ENCODE data around the gene AFF1. TPM values are rescaled to one million over a fixed set of nuclear protein-coding genes. Genes with fewer than 3 reads are reported as not detected.

AFF1 gene
- total RNA-seq, 4 donors from 2014 or later: 22.9 to 47.1 (median 34.0) TPM

DNA sequence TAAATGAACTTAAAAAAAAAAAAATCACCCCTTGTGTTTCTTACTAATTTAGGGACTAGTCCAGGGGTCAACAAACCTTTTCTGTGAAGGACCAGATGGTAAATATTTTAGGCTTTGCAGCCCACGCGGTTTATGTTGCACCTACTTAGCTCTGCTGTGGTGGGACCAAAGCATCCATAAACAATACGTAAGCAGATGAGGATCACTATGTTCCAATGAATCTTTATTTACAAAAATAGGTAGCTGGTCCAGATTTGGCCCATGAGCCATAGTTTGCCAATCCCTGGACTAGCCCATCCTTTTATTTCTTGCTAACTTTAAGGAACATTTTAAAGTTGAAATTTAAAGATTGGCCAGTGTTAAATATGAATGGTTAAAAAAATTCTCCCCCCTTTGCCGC, 95.3 kb downstream of the AFF1 start:
- DNase-seq: no peak
- intact Hi-C loops (cut with DNase I): no loop called here
- Histone ChIP-seq H3K4me1 (peaks cover 45 to 100% (median 56%) of the 10 kb centered on the region in 3 donors), H3K36me3 (no peaks in the 10 kb centered on the region), H3K4me3 (no peak overlapping the region), H3K27me3 (no peaks in the 10 kb centered on the region), H3K27ac (peak overlapping the region in 3 of 4 donors; percentile 66 to 81 (median 76)), H3K9me3 (no peaks in the 10 kb centered on the region)
- 83 to 92% methylated on average over 4 of the region's 4 CpGs for WGBS, 2 donors
- no peak for TF ChIP-seq POLR2A (IDR thresholded peaks at IDR 0.05)
- TF ChIP-seq, protein P1, sequence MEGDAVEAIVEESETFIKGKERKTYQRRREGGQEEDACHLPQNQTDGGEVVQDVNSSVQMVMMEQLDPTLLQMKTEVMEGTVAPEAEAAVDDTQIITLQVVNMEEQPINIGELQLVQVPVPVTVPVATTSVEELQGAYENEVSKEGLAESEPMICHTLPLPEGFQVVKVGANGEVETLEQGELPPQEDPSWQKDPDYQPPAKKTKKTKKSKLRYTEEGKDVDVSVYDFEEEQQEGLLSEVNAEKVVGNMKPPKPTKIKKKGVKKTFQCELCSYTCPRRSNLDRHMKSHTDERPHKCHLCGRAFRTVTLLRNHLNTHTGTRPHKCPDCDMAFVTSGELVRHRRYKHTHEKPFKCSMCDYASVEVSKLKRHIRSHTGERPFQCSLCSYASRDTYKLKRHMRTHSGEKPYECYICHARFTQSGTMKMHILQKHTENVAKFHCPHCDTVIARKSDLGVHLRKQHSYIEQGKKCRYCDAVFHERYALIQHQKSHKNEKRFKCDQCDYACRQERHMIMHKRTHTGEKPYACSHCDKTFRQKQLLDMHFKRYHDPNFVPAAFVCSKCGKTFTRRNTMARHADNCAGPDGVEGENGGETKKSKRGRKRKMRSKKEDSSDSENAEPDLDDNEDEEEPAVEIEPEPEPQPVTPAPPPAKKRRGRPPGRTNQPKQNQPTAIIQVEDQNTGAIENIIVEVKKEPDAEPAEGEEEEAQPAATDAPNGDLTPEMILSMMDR (IDR thresholded peaks at IDR 0.05): no peak

DNA sequence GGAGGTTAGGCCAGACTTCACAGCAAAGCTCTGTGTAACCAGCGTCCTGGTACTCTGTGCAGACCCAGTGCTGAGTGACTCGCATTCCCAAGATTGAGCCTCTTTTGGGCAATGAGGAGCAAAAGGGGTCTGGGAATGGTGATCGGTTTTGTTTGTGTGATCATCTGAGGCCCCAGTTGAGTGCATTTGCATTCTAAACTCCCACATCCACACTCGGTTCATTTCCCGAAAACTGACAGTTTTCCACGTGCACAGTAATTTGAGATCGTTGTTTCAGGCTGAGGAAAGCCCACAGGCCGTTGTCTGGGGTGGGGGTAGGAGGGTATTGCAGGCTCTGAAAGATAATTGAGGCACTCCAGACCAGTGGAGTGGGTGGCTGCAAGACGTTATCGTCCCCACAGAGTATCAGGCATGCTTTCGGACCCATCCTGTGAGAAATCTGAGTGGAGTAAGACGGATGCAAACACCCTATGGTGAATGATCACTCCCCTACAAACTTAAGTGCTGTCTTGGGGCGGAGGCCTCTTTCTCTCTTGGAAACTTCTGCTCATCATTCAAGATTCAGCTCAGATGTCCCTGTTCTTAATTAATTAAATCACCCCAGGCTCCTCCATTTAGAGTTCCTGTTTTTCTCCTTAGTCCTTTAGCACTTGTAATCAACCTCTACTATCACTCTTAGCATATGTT, 96.1 kb downstream of the AFF1 start:
- H3K27me3 ChIP-seq: no peaks in the 10 kb centered on the region
- intact Hi-C loops (cut with DNase I): no loop called here
- WGBS, 2 donors: 66 to 73% methylated on average over 13 of the region's 13 CpGs
- H3K36me3 ChIP-seq: no peaks in the 10 kb centered on the region
- peaks cover 45 to 100% (median 50%) of the 10 kb centered on the region in 3 donors for H3K4me1 ChIP-seq
- TF ChIP-seq POLR2A (IDR thresholded peaks at IDR 0.05): no peak
- TF ChIP-seq, protein P1 (IDR thresholded peaks at IDR 0.05): no peak
- H3K27ac ChIP-seq: peak overlapping the region; percentile 5 to 81 (median 71)
- no peak for DNase-seq
- peak overlapping the region in 1 of 4 donors; percentile 15 for H3K4me3 ChIP-seq
- H3K9me3 ChIP-seq: no peaks in the 10 kb centered on the region

DNA sequence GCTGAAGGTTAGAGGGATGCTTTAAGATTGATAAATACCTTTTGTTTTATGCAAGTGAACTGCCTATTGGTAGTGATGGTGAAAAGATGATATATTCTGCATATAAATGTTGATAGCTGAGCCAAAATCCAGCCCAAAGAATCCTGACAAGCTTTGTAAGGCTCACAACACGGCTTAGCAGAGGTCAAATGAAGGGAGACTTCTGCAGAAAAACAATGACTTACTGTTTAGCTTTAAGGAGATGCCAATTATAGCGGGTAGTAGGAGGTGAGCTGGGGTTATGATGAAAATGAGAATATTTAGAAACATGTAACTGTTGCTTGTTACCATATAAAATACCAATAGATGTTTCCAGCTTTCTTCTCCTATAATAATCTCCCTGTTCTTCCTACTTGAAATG, 97.1 kb downstream of the AFF1 start:
- no peak for DNase-seq
- H3K4me3 ChIP-seq: peak overlapping the region in 1 of 4 donors; percentile 17
- H3K36me3 ChIP-seq: no peaks in the 10 kb centered on the region
- H3K27me3 ChIP-seq: no peaks in the 10 kb centered on the region
- no peaks in the 10 kb centered on the region for H3K9me3 ChIP-seq
- intact Hi-C loops (cut with DNase I): no loop called here
- TF ChIP-seq, protein P1 (IDR thresholded peaks at IDR 0.05): no peak
- no peak for TF ChIP-seq POLR2A (IDR thresholded peaks at IDR 0.05)
- WGBS, 2 donors: 17 to 37% methylated on average over 2 of the region's 2 CpGs
- peak overlapping the region in 3 of 4 donors; percentile 66 to 76 (median 71) for H3K27ac ChIP-seq
- H3K4me1 ChIP-seq: peaks cover 48 to 100% (median 59%) of the 10 kb centered on the region in 3 donors

DNA sequence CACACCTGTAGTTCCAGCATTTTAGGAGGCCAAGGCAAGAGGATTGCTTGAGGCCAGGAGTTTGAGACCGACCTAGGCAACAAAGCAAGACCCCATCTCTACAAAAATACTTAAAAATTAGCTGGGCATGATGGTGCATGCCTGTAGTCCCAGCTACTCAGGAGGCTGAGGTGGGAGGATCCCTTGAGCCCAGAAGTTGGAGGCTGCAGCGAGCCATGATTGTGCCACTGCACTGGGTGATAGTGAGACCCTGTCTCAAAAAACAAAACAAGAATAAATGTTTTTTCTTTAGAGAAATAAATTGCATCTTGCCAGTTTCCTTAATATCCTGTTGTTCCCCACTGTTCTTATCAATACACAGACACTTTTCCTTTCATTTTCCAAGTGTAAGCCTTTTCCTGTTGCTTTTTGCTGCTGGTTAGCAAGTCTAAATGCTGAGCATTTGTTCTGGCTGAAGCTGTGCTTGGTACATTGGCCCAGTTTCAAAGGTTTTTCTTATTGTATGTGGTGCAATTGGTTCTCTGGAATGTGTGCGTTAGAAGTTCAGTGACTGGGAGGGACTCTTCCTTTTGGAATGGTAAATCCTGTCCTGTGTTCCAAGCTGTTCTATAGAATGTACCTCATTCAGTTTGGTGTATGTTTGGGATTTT, 98.2 kb downstream of the AFF1 start:
- intact Hi-C loops (cut with DNase I): no loop called here
- H3K27me3 ChIP-seq: no peaks in the 10 kb centered on the region
- DNase-seq: no peak
- H3K4me3 ChIP-seq: peak overlapping the region in 1 of 4 donors; percentile 33
- peak overlapping the region in 3 of 4 donors; percentile 66 to 76 (median 71) for H3K27ac ChIP-seq
- TF ChIP-seq, protein P1 (IDR thresholded peaks at IDR 0.05): no peak
- TF ChIP-seq POLR2A (IDR thresholded peaks at IDR 0.05): no peak
- no peaks in the 10 kb centered on the region for H3K9me3 ChIP-seq
- peaks cover 59 to 100% (median 70%) of the 10 kb centered on the region in 3 donors for H3K4me1 ChIP-seq
- H3K36me3 ChIP-seq: no peaks in the 10 kb centered on the region
- WGBS, 2 donors: 48 to 62% methylated on average over 3 of the region's 3 CpGs

DNA sequence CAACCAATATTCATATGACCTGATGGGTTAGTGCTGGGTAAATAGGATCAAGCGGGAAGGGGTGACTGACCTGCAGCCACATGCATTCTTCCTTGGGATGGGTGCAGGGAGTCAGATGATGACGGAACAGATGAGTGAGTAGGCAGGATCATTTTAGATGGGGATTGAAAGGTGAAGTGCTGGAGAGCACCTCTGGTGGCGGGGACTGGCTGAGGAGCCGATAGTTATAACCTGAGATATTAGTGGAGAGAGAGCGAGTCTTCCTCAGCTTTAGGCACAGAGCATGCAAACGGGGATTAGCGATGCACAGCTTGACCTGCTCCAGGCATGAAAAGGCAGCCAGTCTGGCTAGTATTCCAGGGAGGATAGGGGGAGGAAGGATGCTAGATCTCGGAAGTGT, 99.1 kb downstream of the AFF1 start:
- Histone ChIP-seq H3K27me3 (no peaks in the 10 kb centered on the region), H3K9me3 (no peaks in the 10 kb centered on the region), H3K27ac (peak overlapping the region in 3 of 4 donors; percentile 47 to 76 (median 66)), H3K36me3 (no peaks in the 10 kb centered on the region), H3K4me1 (peaks cover 63 to 100% (median 72%) of the 10 kb centered on the region in 3 donors), H3K4me3 (no peak overlapping the region)
- intact Hi-C loops (cut with DNase I): no loop called here
- no peak for DNase-seq
- TF ChIP-seq, protein P1 (IDR thresholded peaks at IDR 0.05): peak in 3 of 6 experiments; percentile 8 to 48 (median 10)
- no peak for TF ChIP-seq POLR2A (IDR thresholded peaks at IDR 0.05)
- 62 to 63% methylated on average over 8 of the region's 8 CpGs for WGBS, 2 donors

Data from esophagus squamous epithelium (tissue), 5 donors.